A673 (cell line): ENCODE measurements around the gene TNFRSF21.

ENCODE experiments used
- EZH2 ChIP-seq: fragments of 200-600 bp; sonication (generic); IDR thresholded peaks from 2 replicates; pipeline ENCODE4 v1.6.1; 2017; ENCODE audit warnings: borderline replicate concordance, low read depth, mild to moderate bottlenecking, mixed read lengths, antibody characterized with exemption, low read length; ENCODE audit not compliant: poor library complexity, severe bottlenecking
- TF ChIP-seq, protein P1 (sequence below): fragments of 300-800, 200-600 bp; sonication (generic); conservative IDR thresholded peaks from 2 replicates; pipeline ENCODE4 v1.5.1; 2017; ENCODE audit warnings: low read depth, mild to moderate bottlenecking, antibody characterized with exemption, low read length, moderate library complexity, mixed read lengths

DNA sequence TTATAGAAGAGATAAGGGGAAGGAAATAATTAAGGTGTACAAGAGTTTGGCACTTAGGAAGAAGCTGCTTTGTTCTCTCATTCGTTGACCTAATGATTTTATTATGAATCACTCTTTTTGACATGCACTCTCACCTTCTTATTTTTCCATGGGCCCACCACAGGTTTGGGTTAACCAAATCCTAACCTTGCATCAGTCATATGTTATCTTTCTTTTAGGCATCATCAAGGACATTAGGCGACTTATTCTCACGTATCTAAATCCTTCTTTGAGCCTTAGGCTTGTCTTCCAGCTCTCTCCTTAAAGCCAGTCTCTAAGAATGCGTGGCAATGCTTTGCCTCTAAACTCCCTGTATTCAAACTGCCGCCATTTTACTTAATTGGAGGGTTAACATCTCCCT, 58.3 kb downstream of the TNFRSF21 start:
- TF ChIP-seq, protein P1, sequence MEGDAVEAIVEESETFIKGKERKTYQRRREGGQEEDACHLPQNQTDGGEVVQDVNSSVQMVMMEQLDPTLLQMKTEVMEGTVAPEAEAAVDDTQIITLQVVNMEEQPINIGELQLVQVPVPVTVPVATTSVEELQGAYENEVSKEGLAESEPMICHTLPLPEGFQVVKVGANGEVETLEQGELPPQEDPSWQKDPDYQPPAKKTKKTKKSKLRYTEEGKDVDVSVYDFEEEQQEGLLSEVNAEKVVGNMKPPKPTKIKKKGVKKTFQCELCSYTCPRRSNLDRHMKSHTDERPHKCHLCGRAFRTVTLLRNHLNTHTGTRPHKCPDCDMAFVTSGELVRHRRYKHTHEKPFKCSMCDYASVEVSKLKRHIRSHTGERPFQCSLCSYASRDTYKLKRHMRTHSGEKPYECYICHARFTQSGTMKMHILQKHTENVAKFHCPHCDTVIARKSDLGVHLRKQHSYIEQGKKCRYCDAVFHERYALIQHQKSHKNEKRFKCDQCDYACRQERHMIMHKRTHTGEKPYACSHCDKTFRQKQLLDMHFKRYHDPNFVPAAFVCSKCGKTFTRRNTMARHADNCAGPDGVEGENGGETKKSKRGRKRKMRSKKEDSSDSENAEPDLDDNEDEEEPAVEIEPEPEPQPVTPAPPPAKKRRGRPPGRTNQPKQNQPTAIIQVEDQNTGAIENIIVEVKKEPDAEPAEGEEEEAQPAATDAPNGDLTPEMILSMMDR = no peak
- no peak for TF ChIP-seq EZH2
